Sigmoid colon (tissue), 4 donors: ENCODE data around the gene BPIFB2.

Source experiments
- CTCF ChIP-seq, 4 experiments: fragments of 450-650 bp in 3 of 4; fragments of 200-600 bp in 1 of 4; IDR thresholded peaks; one replicate each; pipeline ENCODE4 v1.5.1; 2016 to 2019; ENCODE audit warnings: antibody characterized with exemption in 4 of 4, mild to moderate bottlenecking in 3 of 4, moderate library complexity in 2 of 4
- EP300 ChIP-seq, 4 donors: sonication (generic); formaldehyde crosslinking; IDR thresholded peaks; one replicate each; pipeline ENCODE4 v1.6.1; 2017; ENCODE audit warnings: antibody characterized with exemption in 4 of 4
- POLR2A ChIP-seq, 2 donors: fragments of 450-650 bp; IDR thresholded peaks; one replicate each; pipeline ENCODE4 v1.6.1; 2016; ENCODE audit warnings: antibody characterized with exemption in 2 of 2, mild to moderate bottlenecking in 2 of 2, moderate library complexity in 2 of 2

- no peak for TF ChIP-seq POLR2A (IDR thresholded peaks at IDR 0.05)
- TF ChIP-seq CTCF (IDR thresholded peaks at IDR 0.05), result no peak
- no peak for TF ChIP-seq EP300 (IDR thresholded peaks at IDR 0.05)
Measured at GRCh38 chr20:33004141-33004751, 3.3 kb upstream of the BPIFB2 start, which contains the start of gene SUN5.
